C4-2B (cell line): ENCODE measurements around the gene NIPAL3.

Experiments used
- H3K27ac ChIP-seq: fragments of 450-650 bp; 2 replicates; pipeline ENCODE4 v1.5.1; 2017
- CTCF ChIP-seq: fragments of 450-650 bp; conservative IDR thresholded peaks from 2 replicates; pipeline ENCODE4 v1.5.1; 2017; ENCODE audit warnings: mild to moderate bottlenecking
- ZFX ChIP-seq: fragments of 450-650 bp; IDR thresholded peaks from 2 replicates; pipeline ENCODE4 v1.6.1; 2017

NIPAL3 gene

GRCh38 chr1:24475700-24476099, 60.1 kb downstream of the NIPAL3 start:
- TF ChIP-seq ZFX, result no peak
- TF ChIP-seq CTCF, result no peak
- peak overlapping the region; percentile 62; the same call in 1 of the 2 replicates for H3K27ac ChIP-seq

- no peak overlapping the region for H3K27ac ChIP-seq
- TF ChIP-seq ZFX (no peak), CTCF (no peak)
Measured at GRCh38 chr1:24476571-24476970, 61.0 kb downstream of the NIPAL3 start.

- H3K27ac ChIP-seq, result no peak overlapping the region
- TF ChIP-seq ZFX (no peak), CTCF (no peak)
Measured at GRCh38 chr1:24477309-24477708, 61.7 kb downstream of the NIPAL3 start.

GRCh38 chr1:24481101-24481500, 65.5 kb downstream of the NIPAL3 start:
- TF ChIP-seq CTCF (no peak), ZFX (no peak)
- no peak overlapping the region for H3K27ac ChIP-seq

GRCh38 chr1:24481843-24482610, 66.4 kb downstream of the NIPAL3 start:
- no peak overlapping the region for H3K27ac ChIP-seq
- TF ChIP-seq ZFX, result no peak

GRCh38 chr1:24483441-24483840, 67.8 kb downstream of the NIPAL3 start:
- no peak overlapping the region for H3K27ac ChIP-seq
- TF ChIP-seq ZFX, result no peak

- TF ChIP-seq CTCF (no peak), ZFX (no peak)
- no peak overlapping the region for H3K27ac ChIP-seq
Measured at GRCh38 chr1:24484199-24484598, 68.6 kb downstream of the NIPAL3 start.

- H3K27ac ChIP-seq, result no peak overlapping the region
- no peak for TF ChIP-seq ZFX
- no peak for TF ChIP-seq CTCF
Measured at GRCh38 chr1:24486331-24487065, 70.9 kb downstream of the NIPAL3 start.
